Measurements from ENCODE around the gene ARHGAP18. TPM values are rescaled to one million over a fixed set of nuclear protein-coding genes. Genes with fewer than 3 reads are reported as not detected.
A peak's percentile ranks its signal among the peaks of the same experiment; 100 is the strongest.

Gene ARHGAP18
- total and polyA plus RNA-seq, 2 of the 13 experiments (the other 11 are each of a cell fraction or from before 2014, with no cell fraction given) = 58.2 to 115 TPM

GRCh38 chr6:129558248-129558647, 151.7 kb downstream of the ARHGAP18 start:
- Histone ChIP-seq H3K9ac (ENCODE audit: insufficient read depth, low read depth, low read length) (no peak overlapping the region), H3K36me3 (replicated peaks in 1 of 2; ENCODE audit: control insufficient read depth in 1 of 2, insufficient read depth in 2 of 2, low read length in 2 of 2) (peaks cover 0 to 2% of the 10 kb centered on the region in 2 experiments; a peak in 1 of 5 replicates), H2AFZ (ENCODE audit: low read length) (no peak overlapping the region), H3K4me2 (ENCODE audit: low read depth, low read length) (no peak overlapping the region), H3K27ac (ENCODE audit: extremely low read length, insufficient read depth, low read length) (no peak overlapping the region), H4K20me1 (ENCODE audit: insufficient read depth, low read length) (no peaks in the 10 kb centered on the region), H3K9me3 (ENCODE audit: low read length) (no peaks in the 10 kb centered on the region), H3K27me3 (ENCODE audit: control insufficient read depth in 1 of 2, insufficient read depth in 2 of 2, low read length in 2 of 2) (no peaks in the 10 kb centered on the region), H3K4me3 (replicated peaks in 1 of 3; ENCODE audit: insufficient read depth in 1 of 3, low read depth in 2 of 3, low read length in 3 of 3) (no peak overlapping the region), H3K4me1 (ENCODE audit: insufficient read depth, low read length) (no peaks in the 10 kb centered on the region), H3K79me2 (ENCODE audit: insufficient read depth, low read length) (no peaks in the 10 kb centered on the region)
- ChIA-PET CTCF (ENCODE audit: low intra/inter-chr PET ratio, low total read pairs) (no interaction called here), POLR2A (no interaction called here)
- ATAC-seq (no peak), FAIRE-seq (no peak), DNase-seq (ENCODE audit: low spot score) (no peak)
- intact Hi-C loops (cut with micrococcal nuclease; ENCODE audit: unreplicated experiment) (no loop called here), in situ Hi-C loops (cut with HindIII; ENCODE audit: extremely low pct_ligation_motif_present, low pct_unique_long_range_greater_than_20kb) (no loop called here)
- 84% methylated on average over 1 of the region's 1 CpG for WGBS (ENCODE audit: low lambda C conversion rate)
- TF ChIP-seq CEBPG (CRISPR knock-in tag; IDR thresholded peaks at IDR 0.05) (peak; percentile 53), ZNF556 (CRISPR knock-in tag; IDR thresholded peaks at IDR 0.05; ENCODE audit: borderline replicate concordance) (no peak), ZNF251 (CRISPR knock-in tag; IDR thresholded peaks at IDR 0.05) (no peak), ZNF446 (CRISPR knock-in tag; IDR thresholded peaks at IDR 0.05) (no peak), PRMT3 (CRISPR knock-in tag; IDR thresholded peaks at IDR 0.05; ENCODE audit: borderline replicate concordance, low read depth) (no peak), SRY (CRISPR knock-in tag; IDR thresholded peaks at IDR 0.05) (no peak), ZNF557 (CRISPR knock-in tag; IDR thresholded peaks at IDR 0.05) (no peak), ATF4 (CRISPR knock-in tag; IDR thresholded peaks at IDR 0.05) (peak in 1 of 2 experiments; percentile 74; a peak in 1 of 4 replicates), TBP (CRISPR knock-in tag; IDR thresholded peaks at IDR 0.05) (no peak), ZBTB37 (CRISPR knock-in tag; IDR thresholded peaks at IDR 0.05) (no peak), BHLHE40 (IDR thresholded peaks at IDR 0.05; ENCODE audit: low read length) (no peak), CEBPB (IDR thresholded peaks at IDR 0.05; ENCODE audit: borderline replicate concordance, low read depth, low read length) (peak; percentile 78)
- no TSS peak for BruUV-seq (replicated peaks)
